Kidney glomerular epithelial cell (primary cell): ENCODE data around the gene STPG3.
A peak's percentile ranks its signal among the peaks of the same experiment; 100 is the strongest.

Source experiments
- DNase-seq: peaks from one replicate; lab custom pipeline; 2025; lab: John Stamatoyannopoulos, UW

The STPG3 gene

GRCh38 chr9:137222190-137223077, 28.7 kb upstream of the STPG3 start, which contains the start of gene RNF208:
Gene RNF208 (minus strand): TSS chr9:137222240. CDS start chr9:137221212, 1,028 bp downstream.
- DNase-seq: no peak

- DNase-seq: peak; percentile 93
These were observed 27.8 kb upstream of the STPG3 start for GRCh38 chr9:137223078-137223970.

- no peak for DNase-seq
These were observed 26.0 kb upstream of the STPG3 start, which contains the start of gene CYSRT1 for GRCh38 chr9:137224830-137225694. Gene CYSRT1 (plus strand): TSS chr9:137225174. CDS start chr9:137225622, 448 bp downstream.

GRCh38 chr9:137225699-137226331, 25.3 kb upstream of the STPG3 start:
- no peak for DNase-seq

GRCh38 chr9:137226338-137227053, 24.6 kb upstream of the STPG3 start:
- no peak for DNase-seq

GRCh38 chr9:137227054-137227852, 23.8 kb upstream of the STPG3 start, which contains the start of gene RNF224:
Gene RNF224 (plus strand): TSS chr9:137227502. CDS start chr9:137228336, 834 bp downstream.
- DNase-seq: peak; percentile 71

GRCh38 chr9:137227853-137228505, 23.1 kb upstream of the STPG3 start:
- no peak for DNase-seq

- DNase-seq: no peak
These were observed 22.5 kb upstream of the STPG3 start for GRCh38 chr9:137228506-137228967.

GRCh38 chr9:137228968-137229896, 21.9 kb upstream of the STPG3 start:
- DNase-seq: no peak

- DNase-seq: no peak
These were observed 21.0 kb upstream of the STPG3 start for GRCh38 chr9:137229903-137230704.

GRCh38 chr9:137230705-137231371, 20.2 kb upstream of the STPG3 start, which contains the start of gene SLC34A3:
Gene SLC34A3 (plus strand): TSS chr9:137230901. CDS start chr9:137231703, 802 bp downstream.
- DNase-seq: no peak

GRCh38 chr9:137231372-137232039, 19.6 kb upstream of the STPG3 start:
- no peak for DNase-seq

- DNase-seq: no peak
These were observed 19.0 kb upstream of the STPG3 start for GRCh38 chr9:137232101-137232500.

GRCh38 chr9:137232510-137232909, 18.6 kb upstream of the STPG3 start:
- no peak for DNase-seq

GRCh38 chr9:137233143-137233980, 17.7 kb upstream of the STPG3 start:
- no peak for DNase-seq
